ENCODE data around the gene TAF1L.

Gene TAF1L

DNA sequence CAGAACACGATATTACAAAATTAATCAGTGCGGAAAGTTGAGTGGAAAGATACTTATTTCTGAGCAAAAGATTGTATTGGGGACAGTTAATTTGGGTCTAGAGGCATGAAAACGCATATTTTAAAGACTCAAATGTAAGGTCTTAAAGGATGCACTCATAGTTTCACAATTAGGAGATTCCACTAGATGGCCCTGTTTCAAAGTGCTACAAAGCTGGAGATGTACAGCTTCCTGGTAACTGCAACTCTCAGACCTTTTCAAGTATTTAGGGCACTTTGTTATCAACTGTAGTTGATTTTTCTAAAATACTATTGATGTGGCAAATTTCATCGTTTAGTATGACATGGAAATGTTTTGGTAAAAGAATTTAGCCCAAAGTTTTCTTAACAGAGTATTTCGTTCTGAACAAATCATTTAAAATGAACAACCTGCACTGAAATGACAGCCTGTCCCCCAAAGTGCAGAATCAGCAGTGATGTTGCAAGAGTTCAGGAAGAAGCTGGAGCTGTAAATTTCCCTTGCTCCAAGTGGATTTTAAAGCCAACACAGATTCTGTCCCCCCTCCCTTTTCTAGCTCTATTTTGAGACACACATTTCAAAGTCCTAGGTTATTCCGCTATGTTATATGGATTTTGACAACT is 46.3 kb downstream of the TAF1L start:
- TF ChIP-seq, protein P1, sequence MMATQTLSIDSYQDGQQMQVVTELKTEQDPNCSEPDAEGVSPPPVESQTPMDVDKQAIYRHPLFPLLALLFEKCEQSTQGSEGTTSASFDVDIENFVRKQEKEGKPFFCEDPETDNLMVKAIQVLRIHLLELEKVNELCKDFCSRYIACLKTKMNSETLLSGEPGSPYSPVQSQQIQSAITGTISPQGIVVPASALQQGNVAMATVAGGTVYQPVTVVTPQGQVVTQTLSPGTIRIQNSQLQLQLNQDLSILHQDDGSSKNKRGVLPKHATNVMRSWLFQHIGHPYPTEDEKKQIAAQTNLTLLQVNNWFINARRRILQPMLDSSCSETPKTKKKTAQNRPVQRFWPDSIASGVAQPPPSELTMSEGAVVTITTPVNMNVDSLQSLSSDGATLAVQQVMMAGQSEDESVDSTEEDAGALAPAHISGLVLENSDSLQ (IDR thresholded peaks at IDR 0.05), result no peak
- ChIA-PET POLR2A (interaction anchor here (0.8 kb wide), 1 partner anchor 211 kb away, joined by 3 read pairs; no protein-coding TSS in a partner anchor), CTCF (interaction anchor here (0.6 to 1.6 kb wide), 4 partner anchors 8 to 254 kb away, joined by 3 to 10 read pairs (median 4); no protein-coding TSS in a partner anchor)
- peak; percentile 35 for DNase-seq (ENCODE audit: extremely low spot score)

DNA sequence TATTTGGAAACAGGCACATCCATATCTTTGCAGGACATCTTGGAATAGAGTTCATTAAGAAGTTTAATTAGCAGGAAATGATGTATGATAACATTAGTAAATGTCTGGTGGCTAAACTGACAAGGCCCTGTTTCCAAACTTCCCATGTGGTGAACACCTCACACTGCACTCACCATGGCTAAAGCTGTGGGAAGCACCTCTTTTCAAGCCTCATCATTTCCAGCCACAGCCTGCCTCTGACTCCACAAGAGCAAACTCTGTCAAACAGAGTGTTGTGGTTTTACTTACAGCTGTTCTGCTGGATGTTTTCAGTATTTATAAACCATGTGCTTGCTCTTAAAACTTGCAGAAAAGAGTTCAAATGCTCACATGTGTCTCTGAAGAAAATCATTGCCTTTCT is 47.6 kb downstream of the TAF1L start:
- CTCF ChIA-PET, result interaction anchor here (0.9 to 1.6 kb wide), 3 partner anchors 8 to 209 kb away, joined by 3 to 10 read pairs (median 4); no protein-coding TSS in a partner anchor
- POLR2A ChIA-PET, result no interaction called here
- DNase-seq (ENCODE audit: extremely low spot score), result no peak
- TF ChIP-seq TARDBP (IDR thresholded peaks at IDR 0.05) (no peak), FOXA1 (IDR thresholded peaks at IDR 0.05) (no peak), SUZ12 (IDR thresholded peaks at IDR 0.05) (no peak)

DNA sequence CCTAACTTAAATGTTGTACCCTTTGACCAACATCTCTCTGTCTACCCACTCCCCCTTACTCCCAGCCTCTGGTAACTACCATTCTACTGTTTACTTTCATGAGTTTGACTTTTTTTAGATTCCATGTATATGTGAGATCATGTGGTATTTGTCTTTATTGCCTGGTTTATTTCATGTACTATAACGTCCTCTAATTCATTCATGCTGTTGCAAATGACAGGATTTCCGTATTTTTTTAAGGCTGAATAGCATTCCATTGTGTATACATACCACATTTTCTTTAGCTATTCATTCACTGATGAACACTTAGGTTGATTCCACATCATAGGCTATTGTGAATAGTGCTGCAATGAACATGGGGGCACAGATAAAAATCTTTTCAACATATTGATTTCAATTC is 50.7 kb downstream of the TAF1L start:
- TF ChIP-seq FOXK2 (IDR thresholded peaks at IDR 0.05) (no peak), SP1 (IDR thresholded peaks at IDR 0.05) (no peak), LEF1 (IDR thresholded peaks at IDR 0.05; ENCODE audit: borderline replicate concordance) (no peak), NFRKB (IDR thresholded peaks at IDR 0.05) (no peak), ARNT (IDR thresholded peaks at IDR 0.05) (no peak), ZNF384 (IDR thresholded peaks at IDR 0.05) (no peak), HDGF (IDR thresholded peaks at IDR 0.05; ENCODE audit: borderline replicate concordance) (no peak), SUZ12 (IDR thresholded peaks at IDR 0.05) (no peak), BHLHE40 (IDR thresholded peaks at IDR 0.05; ENCODE audit: borderline replicate concordance) (no peak)
- TF ChIP-seq, protein P1 (IDR thresholded peaks at IDR 0.05), result no peak
- CTCF ChIA-PET, result no interaction called here
- POLR2A ChIA-PET, result no interaction called here
- no peak for DNase-seq (ENCODE audit: extremely low spot score)

DNA sequence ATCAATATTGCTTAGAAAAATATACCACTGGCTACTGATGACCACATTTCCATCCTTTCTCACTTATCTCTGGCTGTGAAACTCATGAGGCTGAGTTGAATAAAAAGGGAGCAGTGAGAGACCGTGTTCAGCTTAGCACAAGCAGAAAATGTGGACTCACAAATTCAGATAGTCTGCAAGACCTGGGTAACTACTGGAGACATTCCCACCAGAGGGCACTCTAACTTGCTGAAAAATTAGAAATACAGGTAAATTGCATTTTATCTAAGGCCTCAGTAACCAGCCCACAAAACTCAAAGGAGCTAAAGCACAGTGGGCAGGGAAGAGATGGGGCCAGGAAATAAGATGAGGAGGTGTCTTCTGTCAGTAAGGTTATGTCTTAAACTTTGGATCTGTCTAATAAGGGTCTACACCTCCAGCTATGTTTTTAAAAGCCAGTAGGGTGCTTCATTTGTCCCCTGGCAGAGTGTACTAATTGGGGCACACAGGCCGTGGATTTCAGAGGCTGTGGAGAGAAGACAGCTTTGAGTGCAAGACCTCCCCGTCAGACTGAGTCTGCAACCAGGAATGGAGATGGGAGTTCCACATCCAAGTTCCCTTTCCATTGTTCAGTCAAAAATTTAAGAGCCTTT is 53.8 kb downstream of the TAF1L start:
- no peak for TF ChIP-seq HDGF (IDR thresholded peaks at IDR 0.05; ENCODE audit: borderline replicate concordance)
- no peak for TF ChIP-seq LEF1 (IDR thresholded peaks at IDR 0.05; ENCODE audit: borderline replicate concordance)
- no peak for TF ChIP-seq SP1 (IDR thresholded peaks at IDR 0.05)
- no peak for TF ChIP-seq FOXM1 (IDR thresholded peaks at IDR 0.05; ENCODE audit: borderline replicate concordance)
- no peak for TF ChIP-seq SUZ12 (IDR thresholded peaks at IDR 0.05)
- no peak for TF ChIP-seq TARDBP (IDR thresholded peaks at IDR 0.05)
- no peak for TF ChIP-seq BHLHE40 (IDR thresholded peaks at IDR 0.05; ENCODE audit: borderline replicate concordance)
- TF ChIP-seq ARNT (IDR thresholded peaks at IDR 0.05), result no peak
- TF ChIP-seq, protein P1 (IDR thresholded peaks at IDR 0.05), result no peak
- TF ChIP-seq ELF4 (IDR thresholded peaks at IDR 0.05), result no peak
- TF ChIP-seq FOXA1 (IDR thresholded peaks at IDR 0.05), result no peak
- no peak for TF ChIP-seq NFRKB (IDR thresholded peaks at IDR 0.05)
- TF ChIP-seq ZNF384 (IDR thresholded peaks at IDR 0.05), result no peak
- TF ChIP-seq L3MBTL2 (conservative IDR thresholded peaks at IDR 0.05), result no peak
- TF ChIP-seq CTBP1 (IDR thresholded peaks at IDR 0.05; ENCODE audit: borderline replicate concordance), result no peak
- TF ChIP-seq FOXK2 (IDR thresholded peaks at IDR 0.05), result no peak
- peak; percentile 26 for DNase-seq (ENCODE audit: extremely low spot score)
- POLR2A ChIA-PET, result interaction anchor here (1.3 to 1.6 kb wide), 2 partner anchors 197 to 202 kb away, joined by 3 to 4 read pairs; partner anchors contain the start of gene ACO1
- CTCF ChIA-PET, result interaction anchor here (0.6 to 6.6 kb wide), 9 partner anchors 51 to 1039 kb away, joined by 3 to 81 read pairs (median 3); no protein-coding TSS in a partner anchor

DNA sequence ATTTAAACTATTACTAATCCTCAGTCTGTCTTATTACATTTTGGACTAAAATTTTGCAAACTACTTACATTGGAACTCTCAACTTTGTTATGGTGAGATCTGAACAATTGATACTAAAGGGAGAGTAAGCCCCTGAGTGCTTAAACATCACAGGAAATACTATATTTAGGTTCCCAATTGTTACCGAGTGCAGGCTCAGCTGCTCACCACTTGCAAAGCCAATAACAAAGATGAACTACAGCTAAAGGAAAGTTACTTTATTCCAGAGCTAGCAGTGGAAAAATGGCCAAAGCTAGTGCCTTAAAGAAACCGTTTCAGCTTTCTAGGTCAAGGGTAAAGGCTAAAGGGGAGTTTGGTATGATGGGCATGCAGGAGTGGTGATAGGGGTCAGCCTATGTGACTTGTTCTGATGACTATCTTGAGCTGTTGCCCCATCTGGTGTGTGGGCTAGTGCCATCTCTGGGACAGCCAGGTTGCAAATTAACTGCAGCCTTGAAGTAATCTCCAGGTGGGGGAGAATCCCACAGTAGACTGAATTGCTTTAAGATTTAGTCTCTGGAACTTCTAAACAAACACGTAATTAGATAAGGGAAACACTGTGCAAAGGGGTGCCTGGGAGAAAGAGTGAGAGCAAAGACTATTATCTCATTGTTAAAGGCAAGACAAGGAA is 54.7 kb downstream of the TAF1L start:
- TF ChIP-seq ZNF384 (IDR thresholded peaks at IDR 0.05) (no peak), SP1 (IDR thresholded peaks at IDR 0.05) (no peak), ARNT (IDR thresholded peaks at IDR 0.05) (no peak), ELF4 (IDR thresholded peaks at IDR 0.05) (no peak), FOXK2 (IDR thresholded peaks at IDR 0.05) (no peak), LEF1 (IDR thresholded peaks at IDR 0.05; ENCODE audit: borderline replicate concordance) (no peak), NFRKB (IDR thresholded peaks at IDR 0.05) (no peak), L3MBTL2 (conservative IDR thresholded peaks at IDR 0.05) (no peak), BHLHE40 (IDR thresholded peaks at IDR 0.05; ENCODE audit: borderline replicate concordance) (no peak)
- TF ChIP-seq, protein P1 (IDR thresholded peaks at IDR 0.05), result no peak
- POLR2A ChIA-PET, result interaction anchor here (1.3 to 1.6 kb wide), 2 partner anchors 196 to 202 kb away, joined by 3 to 4 read pairs; partner anchors contain the start of gene ACO1
- CTCF ChIA-PET, result interaction anchor here (0.7 to 6.6 kb wide), 9 partner anchors 8 to 1039 kb away, joined by 3 to 81 read pairs (median 4); no protein-coding TSS in a partner anchor
- DNase-seq (ENCODE audit: extremely low spot score), result no peak

Measured in HEK293T (cell line).